GM20000 (cell line): ENCODE results near the gene BCL7B.

ENCODE experiments used
- DNase-seq: peaks from one replicate; pipeline ENCODE4 v3.0.0; 2012; ENCODE audit warnings: low spot score
- TF ChIP-seq, protein P1 (sequence below): IDR thresholded peaks from 2 replicates; pipeline ENCODE4 v1.5.1; 2012; ENCODE audit warnings: mild to moderate bottlenecking, control low read depth; ENCODE audit errors: extremely low read depth, missing control alignments

Gene BCL7B

DNA sequence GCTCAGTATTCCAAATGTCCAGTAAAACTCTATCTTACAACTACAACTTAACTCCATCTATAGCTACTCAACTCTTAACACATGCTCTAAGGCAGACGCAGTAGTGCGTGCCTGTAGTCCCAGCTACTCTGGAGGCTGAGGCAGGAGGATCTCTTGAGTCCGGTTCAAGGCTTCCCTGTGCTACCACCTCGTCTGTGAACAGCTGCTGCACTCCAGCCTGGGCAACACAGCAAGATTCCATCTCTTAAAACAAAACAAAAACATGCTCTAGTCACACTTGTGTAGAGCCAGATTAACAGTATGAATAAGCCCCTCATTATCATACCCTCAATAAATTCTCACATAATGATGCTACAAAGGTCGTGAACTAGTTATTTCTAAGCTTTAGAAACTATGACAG lies 39.0 kb downstream of the BCL7B start:
- TF ChIP-seq, protein P1, sequence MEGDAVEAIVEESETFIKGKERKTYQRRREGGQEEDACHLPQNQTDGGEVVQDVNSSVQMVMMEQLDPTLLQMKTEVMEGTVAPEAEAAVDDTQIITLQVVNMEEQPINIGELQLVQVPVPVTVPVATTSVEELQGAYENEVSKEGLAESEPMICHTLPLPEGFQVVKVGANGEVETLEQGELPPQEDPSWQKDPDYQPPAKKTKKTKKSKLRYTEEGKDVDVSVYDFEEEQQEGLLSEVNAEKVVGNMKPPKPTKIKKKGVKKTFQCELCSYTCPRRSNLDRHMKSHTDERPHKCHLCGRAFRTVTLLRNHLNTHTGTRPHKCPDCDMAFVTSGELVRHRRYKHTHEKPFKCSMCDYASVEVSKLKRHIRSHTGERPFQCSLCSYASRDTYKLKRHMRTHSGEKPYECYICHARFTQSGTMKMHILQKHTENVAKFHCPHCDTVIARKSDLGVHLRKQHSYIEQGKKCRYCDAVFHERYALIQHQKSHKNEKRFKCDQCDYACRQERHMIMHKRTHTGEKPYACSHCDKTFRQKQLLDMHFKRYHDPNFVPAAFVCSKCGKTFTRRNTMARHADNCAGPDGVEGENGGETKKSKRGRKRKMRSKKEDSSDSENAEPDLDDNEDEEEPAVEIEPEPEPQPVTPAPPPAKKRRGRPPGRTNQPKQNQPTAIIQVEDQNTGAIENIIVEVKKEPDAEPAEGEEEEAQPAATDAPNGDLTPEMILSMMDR = no peak
- DNase-seq = no peak

DNA sequence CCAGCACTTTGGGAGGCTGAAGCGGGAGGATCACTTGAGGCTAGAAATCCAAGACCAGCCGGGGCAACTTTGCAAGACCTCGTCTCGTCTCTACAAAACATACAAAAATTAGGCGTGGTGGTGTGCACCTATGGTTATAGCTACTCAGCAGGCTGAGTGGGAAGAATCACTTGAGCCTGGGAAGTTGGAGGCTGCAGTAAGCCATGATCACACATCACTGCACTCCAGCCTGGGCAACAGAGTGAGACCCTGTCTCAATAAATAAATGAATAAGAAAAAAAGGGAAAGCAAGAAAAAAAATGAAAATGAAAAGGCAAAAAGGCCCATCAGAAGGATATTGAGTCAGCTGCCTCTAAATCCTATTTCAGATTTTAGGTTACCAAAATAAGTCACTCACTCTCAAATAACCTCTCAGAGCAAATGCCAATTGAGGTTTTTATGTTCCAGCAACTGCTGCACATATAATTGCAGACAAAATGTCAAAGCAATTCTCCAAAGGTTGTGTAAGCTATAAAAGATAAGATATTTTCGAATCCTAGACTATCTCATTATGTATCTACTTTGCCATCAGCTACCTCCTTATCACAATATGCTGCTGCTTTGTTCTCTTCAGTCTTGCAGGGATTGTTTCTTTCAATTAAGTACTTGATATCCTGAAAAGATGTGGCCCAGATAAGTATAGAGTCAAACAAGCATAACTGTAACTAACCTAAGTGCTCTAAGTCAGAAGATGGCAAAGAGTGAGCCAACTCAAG lies 40.1 kb downstream of the BCL7B start:
- TF ChIP-seq, protein P1 = no peak
- no peak for DNase-seq

DNA sequence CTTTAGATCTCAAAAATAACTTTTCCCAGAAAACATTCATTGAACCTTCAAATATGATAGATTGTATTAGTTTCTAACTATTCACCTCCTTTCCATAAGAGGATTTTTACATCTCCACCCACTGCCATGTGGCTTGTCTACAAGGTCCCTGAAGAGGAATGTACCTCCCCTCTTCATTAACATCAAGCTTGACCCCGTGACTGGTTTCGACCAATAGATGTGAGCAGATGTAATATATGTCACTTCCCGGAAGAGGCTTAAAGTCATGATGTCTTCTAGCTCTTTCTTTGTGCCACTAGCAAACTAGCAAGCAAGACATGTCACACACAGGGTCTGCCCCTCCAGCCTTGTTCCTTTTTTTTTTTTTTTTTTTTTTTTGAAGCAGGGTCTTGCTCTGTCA lies 42.3 kb downstream of the BCL7B start:
- DNase-seq = no peak
- TF ChIP-seq, protein P1 = no peak

DNA sequence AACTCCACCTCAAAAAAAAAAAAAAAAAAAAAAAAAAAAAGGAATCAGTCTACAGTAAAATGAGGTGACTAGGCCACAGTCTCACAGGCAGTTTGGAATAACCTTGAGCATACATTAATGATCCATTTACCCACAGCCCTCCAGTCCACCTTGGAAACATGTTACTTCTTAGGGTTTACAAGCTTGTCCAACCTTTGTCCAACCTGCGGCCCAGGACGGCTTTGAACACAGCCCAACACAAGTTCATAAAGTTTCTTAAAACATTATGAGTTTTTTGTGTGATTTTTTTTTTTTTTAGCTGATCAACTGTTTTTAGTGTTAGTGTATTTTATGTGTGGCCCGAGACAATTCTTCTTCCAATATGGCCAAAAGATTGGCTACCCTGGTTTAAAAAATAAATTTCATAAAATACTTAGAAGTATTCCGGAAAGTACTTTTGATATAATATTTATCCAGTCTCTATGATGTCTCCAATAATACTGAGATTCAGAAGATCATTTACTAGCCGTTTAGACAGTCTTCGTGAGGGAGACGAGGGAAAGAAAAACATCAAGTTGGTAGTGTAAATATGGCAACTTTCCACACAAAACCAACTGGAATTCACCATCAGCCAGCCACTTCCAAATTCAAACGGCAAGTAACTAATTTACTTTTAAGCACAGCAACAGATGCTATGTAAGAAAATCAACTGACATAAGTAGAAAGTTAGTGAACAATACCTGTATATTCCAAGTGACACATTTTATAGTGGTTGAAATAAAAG lies 45.3 kb downstream of the BCL7B start:
- TF ChIP-seq, protein P1 = no peak
- no peak for DNase-seq

DNA sequence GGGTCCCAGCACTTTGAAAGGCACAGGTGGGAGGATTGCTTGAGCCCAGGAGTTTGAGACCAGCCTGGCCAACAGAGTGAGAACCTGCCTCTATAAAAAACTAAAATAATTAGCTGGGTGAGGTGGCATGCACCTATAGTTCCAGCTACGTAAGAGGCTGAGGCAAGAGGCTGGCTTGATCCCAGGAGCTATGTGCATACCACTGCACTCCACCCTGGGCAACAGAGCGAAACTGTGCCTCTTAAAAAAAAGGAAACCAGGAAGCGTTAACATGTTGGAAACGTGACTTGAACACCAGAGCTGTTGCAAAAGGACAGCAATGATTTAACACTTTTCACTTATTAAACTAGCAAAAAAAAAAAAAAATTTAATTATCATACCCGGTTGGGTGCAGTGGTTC lies 48.0 kb downstream of the BCL7B start:
- no peak for DNase-seq
- TF ChIP-seq, protein P1 = no peak

DNA sequence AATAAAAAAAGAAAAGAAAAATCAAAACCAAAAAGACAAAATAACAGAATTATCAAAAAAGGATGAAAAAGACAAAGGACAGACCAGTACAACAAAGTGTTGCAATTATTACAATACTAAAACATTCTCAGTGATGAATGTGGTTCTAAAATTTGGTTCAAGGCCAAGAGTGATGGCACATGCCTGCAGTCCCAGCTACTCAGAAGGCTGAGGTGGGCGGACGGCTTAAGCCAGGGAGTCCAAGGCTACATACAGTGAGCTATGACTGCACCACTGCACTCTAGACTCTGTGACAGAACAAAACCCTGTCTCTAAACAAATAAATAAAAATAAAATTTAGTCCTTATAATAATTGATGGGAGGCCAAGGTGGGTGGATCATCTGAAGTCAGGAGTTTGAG lies 49.9 kb downstream of the BCL7B start:
- TF ChIP-seq, protein P1 = no peak
- DNase-seq = no peak

DNA sequence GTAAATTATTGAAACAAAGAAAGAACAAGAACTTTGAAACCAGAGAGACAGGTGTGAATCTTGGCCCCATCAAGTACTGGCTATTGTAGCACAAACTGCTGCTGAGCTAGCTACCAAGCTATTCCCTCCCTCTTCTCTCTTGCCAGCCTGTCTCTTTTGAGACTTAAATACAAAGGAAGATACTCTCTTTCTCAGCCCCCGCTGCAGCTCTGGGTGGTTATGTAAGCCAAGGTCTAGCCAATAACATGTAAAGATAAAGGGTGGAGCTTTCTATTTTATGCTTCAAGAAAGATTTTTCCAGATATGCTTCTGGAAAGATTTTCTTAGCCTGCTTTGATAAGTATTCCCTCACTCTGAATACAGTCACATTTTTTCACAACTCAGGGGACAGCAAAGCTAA lies 52.6 kb downstream of the BCL7B start:
- TF ChIP-seq, protein P1 = no peak
- DNase-seq = no peak
